Spleen (tissue), 7 donors: Measurements from ENCODE around the gene RNF214.

Experiments used
- POLR2A ChIP-seq, 3 donors: fragments of 450-650 bp; IDR thresholded peaks; one replicate each; pipeline ENCODE4 v1.5.1; 2017; ENCODE audit warnings: antibody characterized with exemption in 3 of 3, mild to moderate bottlenecking in 1 of 3
- TF ChIP-seq, protein P1 (sequence below), 11 experiments: fragments of 200-600 bp in 7 of 11; fragments of 450-650 bp in 4 of 11; sonication (generic) in 4 of 11; IDR thresholded peaks in 8 of 11; conservative IDR thresholded peaks in 3 of 11; 1 replicate in 7 of 11; 2 replicates in 4 of 11; pipeline versions ENCODE4 v1.4.0 to v1.8.0; 2016 to 2021; ENCODE audit warnings: antibody characterized with exemption in 11 of 11, inconsistent platforms in 4 of 11, mild to moderate bottlenecking in 1 of 11
- donor health status: DM: no; HTN: no; CAD: no; lungs with moderate emphysema.
- donor health status: DM: no; HTN: no; CAD: no.
- donor health status: DM: no; HTN: no; CAD: no.

DNA sequence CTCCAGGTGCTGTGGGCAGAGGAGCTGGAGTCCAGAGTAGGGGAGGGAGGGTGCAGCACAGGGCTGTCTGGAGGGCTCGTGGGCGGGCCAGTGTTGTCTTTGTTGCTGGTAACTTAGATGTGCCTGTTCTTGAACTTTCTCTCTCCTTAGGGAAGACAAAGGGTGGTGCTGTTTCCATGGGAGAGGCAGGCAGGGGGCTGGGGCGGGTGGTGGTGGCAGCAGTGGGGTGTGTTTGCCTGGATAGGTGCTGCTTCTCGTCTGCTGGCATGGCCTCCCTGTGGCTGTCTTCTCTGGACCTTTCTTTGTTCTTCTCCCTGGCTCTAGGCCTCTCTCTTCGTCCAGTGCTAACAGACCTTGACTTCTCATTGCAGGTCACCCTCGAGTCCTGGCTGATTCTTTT is 45.5 kb upstream of the RNF214 start:
- TF ChIP-seq, protein P1, sequence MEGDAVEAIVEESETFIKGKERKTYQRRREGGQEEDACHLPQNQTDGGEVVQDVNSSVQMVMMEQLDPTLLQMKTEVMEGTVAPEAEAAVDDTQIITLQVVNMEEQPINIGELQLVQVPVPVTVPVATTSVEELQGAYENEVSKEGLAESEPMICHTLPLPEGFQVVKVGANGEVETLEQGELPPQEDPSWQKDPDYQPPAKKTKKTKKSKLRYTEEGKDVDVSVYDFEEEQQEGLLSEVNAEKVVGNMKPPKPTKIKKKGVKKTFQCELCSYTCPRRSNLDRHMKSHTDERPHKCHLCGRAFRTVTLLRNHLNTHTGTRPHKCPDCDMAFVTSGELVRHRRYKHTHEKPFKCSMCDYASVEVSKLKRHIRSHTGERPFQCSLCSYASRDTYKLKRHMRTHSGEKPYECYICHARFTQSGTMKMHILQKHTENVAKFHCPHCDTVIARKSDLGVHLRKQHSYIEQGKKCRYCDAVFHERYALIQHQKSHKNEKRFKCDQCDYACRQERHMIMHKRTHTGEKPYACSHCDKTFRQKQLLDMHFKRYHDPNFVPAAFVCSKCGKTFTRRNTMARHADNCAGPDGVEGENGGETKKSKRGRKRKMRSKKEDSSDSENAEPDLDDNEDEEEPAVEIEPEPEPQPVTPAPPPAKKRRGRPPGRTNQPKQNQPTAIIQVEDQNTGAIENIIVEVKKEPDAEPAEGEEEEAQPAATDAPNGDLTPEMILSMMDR (IDR thresholded peaks at IDR 0.05 in 8 of 11, conservative IDR thresholded peaks at IDR 0.05 in 3 of 11), result no peak
- no peak for TF ChIP-seq POLR2A (IDR thresholded peaks at IDR 0.05)
